Peyer's patch (tissue), 4 donors: ENCODE measurements around the gene SSX2IP. TPM values are rescaled to one million over a fixed set of nuclear protein-coding genes. Genes with fewer than 3 reads are reported as not detected.

Source experiments
- DNase-seq, 3 donors: peaks; one replicate each; pipeline ENCODE4 v3.0.0-alpha.2; 2017 to 2019
- H3K27ac ChIP-seq, 4 donors: fragments of 200-600 bp; sonication (generic); one replicate each; pipeline ENCODE4 v1.5.1; 2016 to 2019
- H3K27me3 ChIP-seq, 2 donors: fragments of 200-600 bp; sonication (generic); one replicate each; pipeline ENCODE4 v1.5.1; 2019
- H3K36me3 ChIP-seq, 3 donors: fragments of 200-600 bp; sonication (generic); one replicate each; pipeline ENCODE4 v1.5.1; 2016 to 2019
- H3K4me1 ChIP-seq, 4 donors: fragments of 200-600 bp; sonication (generic); one replicate each; pipeline ENCODE4 v1.5.1; 2016 to 2019
- H3K4me3 ChIP-seq, 4 donors: fragments of 200-600 bp; sonication (generic); 1 replicate in 3 of 4; 2 replicates in 1 of 4; pipeline ENCODE4 v1.5.1; 2016 to 2019; ENCODE audit warnings: mild to moderate bottlenecking in 1 of 4
- H3K9me3 ChIP-seq, 4 donors: fragments of 200-600 bp; sonication (generic); one replicate each; pipeline ENCODE4 v1.5.1; 2016 to 2019; ENCODE audit warnings: mild to moderate bottlenecking in 1 of 4
- POLR2A ChIP-seq, 2 donors: fragments of 450-650 bp; IDR thresholded peaks; one replicate each; pipeline ENCODE4 v1.5.1; 2017; ENCODE audit warnings: antibody characterized with exemption in 2 of 2, mild to moderate bottlenecking in 2 of 2, moderate library complexity in 2 of 2
- total RNA-seq, 4 donors: library from RNA; depleted of rRNA; stranded (reverse); fragments of >200 nt; gene quantifications; one replicate each; pipeline ENCODE4 v1.1.0, GENCODE V29; 2016
- TF ChIP-seq, protein P1 (sequence below), 6 experiments: fragments of 450-650 bp in 4 of 6; fragments of 200-600 bp in 2 of 6; sonication (generic) in 1 of 6; IDR thresholded peaks; one replicate each; pipeline ENCODE4 v1.5.1; 2017 to 2019; ENCODE audit warnings: antibody characterized with exemption in 6 of 6, mild to moderate bottlenecking in 3 of 6, moderate library complexity in 1 of 6

SSX2IP gene
- total RNA-seq, 4 donors from 2014 or later, result 10.7 to 20.6 (median 11.7) TPM

- no peaks in the 10 kb centered on the region for H3K9me3 ChIP-seq
- no peak for DNase-seq
- H3K4me3 ChIP-seq, result no peak overlapping the region
- H3K4me1 ChIP-seq, result no peaks in the 10 kb centered on the region
- no peaks in the 10 kb centered on the region for H3K36me3 ChIP-seq
- TF ChIP-seq, protein P1, sequence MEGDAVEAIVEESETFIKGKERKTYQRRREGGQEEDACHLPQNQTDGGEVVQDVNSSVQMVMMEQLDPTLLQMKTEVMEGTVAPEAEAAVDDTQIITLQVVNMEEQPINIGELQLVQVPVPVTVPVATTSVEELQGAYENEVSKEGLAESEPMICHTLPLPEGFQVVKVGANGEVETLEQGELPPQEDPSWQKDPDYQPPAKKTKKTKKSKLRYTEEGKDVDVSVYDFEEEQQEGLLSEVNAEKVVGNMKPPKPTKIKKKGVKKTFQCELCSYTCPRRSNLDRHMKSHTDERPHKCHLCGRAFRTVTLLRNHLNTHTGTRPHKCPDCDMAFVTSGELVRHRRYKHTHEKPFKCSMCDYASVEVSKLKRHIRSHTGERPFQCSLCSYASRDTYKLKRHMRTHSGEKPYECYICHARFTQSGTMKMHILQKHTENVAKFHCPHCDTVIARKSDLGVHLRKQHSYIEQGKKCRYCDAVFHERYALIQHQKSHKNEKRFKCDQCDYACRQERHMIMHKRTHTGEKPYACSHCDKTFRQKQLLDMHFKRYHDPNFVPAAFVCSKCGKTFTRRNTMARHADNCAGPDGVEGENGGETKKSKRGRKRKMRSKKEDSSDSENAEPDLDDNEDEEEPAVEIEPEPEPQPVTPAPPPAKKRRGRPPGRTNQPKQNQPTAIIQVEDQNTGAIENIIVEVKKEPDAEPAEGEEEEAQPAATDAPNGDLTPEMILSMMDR (IDR thresholded peaks at IDR 0.05), result no peak
- no peak for TF ChIP-seq POLR2A (IDR thresholded peaks at IDR 0.05)
- no peaks in the 10 kb centered on the region for H3K27me3 ChIP-seq
- H3K27ac ChIP-seq, result no peak overlapping the region
Observed at GRCh38 chr1:84682047-84682446, 8.2 kb downstream of the SSX2IP start.

- Histone ChIP-seq H3K4me3 (no peak overlapping the region), H3K36me3 (no peaks in the 10 kb centered on the region), H3K4me1 (no peaks in the 10 kb centered on the region), H3K27ac (no peak overlapping the region), H3K9me3 (no peaks in the 10 kb centered on the region), H3K27me3 (no peaks in the 10 kb centered on the region)
- TF ChIP-seq POLR2A (IDR thresholded peaks at IDR 0.05), result no peak
- TF ChIP-seq, protein P1 (IDR thresholded peaks at IDR 0.05), result no peak
- DNase-seq, result no peak
Observed at GRCh38 chr1:84677415-84678099, 12.7 kb downstream of the SSX2IP start.

- Histone ChIP-seq H3K4me3 (no peak overlapping the region), H3K4me1 (no peaks in the 10 kb centered on the region), H3K27ac (no peak overlapping the region), H3K36me3 (no peaks in the 10 kb centered on the region), H3K9me3 (no peaks in the 10 kb centered on the region), H3K27me3 (no peaks in the 10 kb centered on the region)
- TF ChIP-seq, protein P1 (IDR thresholded peaks at IDR 0.05), result no peak
- no peak for TF ChIP-seq POLR2A (IDR thresholded peaks at IDR 0.05)
- no peak for DNase-seq
Observed at GRCh38 chr1:84675631-84676030, 14.6 kb downstream of the SSX2IP start.

- DNase-seq, result no peak
- H3K27ac ChIP-seq, result no peak overlapping the region
- no peak overlapping the region for H3K4me3 ChIP-seq
- no peaks in the 10 kb centered on the region for H3K4me1 ChIP-seq
- H3K36me3 ChIP-seq, result no peaks in the 10 kb centered on the region
- no peaks in the 10 kb centered on the region for H3K27me3 ChIP-seq
- no peak for TF ChIP-seq POLR2A (IDR thresholded peaks at IDR 0.05)
- TF ChIP-seq, protein P1 (IDR thresholded peaks at IDR 0.05), result no peak
- H3K9me3 ChIP-seq, result no peaks in the 10 kb centered on the region
Observed at GRCh38 chr1:84675106-84675505, 15.2 kb downstream of the SSX2IP start.

DNA sequence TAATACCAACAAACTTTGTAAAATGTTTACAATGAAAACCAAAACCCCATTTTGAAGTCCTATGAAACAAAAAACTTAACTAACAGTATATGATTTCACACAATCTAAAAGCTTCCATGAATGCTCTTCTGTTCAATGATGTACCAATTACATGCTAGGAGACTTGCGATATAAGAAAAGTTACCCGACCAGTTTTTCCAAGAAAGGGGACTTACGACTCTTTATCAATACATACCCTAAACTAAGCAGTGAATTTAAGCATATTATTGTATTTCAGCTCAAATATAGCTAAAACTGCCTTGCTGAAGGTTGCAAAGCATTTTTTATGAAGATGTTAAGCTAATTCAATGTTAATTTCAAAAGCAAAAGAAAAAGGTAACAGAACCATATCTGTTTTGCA is 15.6 kb downstream of the SSX2IP start:
- Histone ChIP-seq H3K36me3 (no peaks in the 10 kb centered on the region), H3K4me3 (no peak overlapping the region), H3K27ac (no peak overlapping the region), H3K9me3 (no peaks in the 10 kb centered on the region), H3K4me1 (no peaks in the 10 kb centered on the region), H3K27me3 (no peaks in the 10 kb centered on the region)
- TF ChIP-seq POLR2A (IDR thresholded peaks at IDR 0.05), result no peak
- TF ChIP-seq, protein P1 (IDR thresholded peaks at IDR 0.05), result no peak
- DNase-seq, result no peak
